GM12875 (cell line): Measurements from ENCODE around the gene ARHGEF26.

Experiments
- H3K4me3 ChIP-seq: one replicate; pipeline ENCODE4 v1.5.1; 2011; ENCODE audit warnings: low read depth, low read length, control low read depth
- TF ChIP-seq, protein P1 (sequence below): IDR thresholded peaks from 2 replicates; pipeline ENCODE4 v1.5.1; 2011; ENCODE audit warnings: low read depth, mild to moderate bottlenecking, control low read depth, inconsistent platforms, low read length, moderate library complexity, borderline replicate concordance; ENCODE audit not compliant: insufficient read depth

The ARHGEF26 gene

DNA sequence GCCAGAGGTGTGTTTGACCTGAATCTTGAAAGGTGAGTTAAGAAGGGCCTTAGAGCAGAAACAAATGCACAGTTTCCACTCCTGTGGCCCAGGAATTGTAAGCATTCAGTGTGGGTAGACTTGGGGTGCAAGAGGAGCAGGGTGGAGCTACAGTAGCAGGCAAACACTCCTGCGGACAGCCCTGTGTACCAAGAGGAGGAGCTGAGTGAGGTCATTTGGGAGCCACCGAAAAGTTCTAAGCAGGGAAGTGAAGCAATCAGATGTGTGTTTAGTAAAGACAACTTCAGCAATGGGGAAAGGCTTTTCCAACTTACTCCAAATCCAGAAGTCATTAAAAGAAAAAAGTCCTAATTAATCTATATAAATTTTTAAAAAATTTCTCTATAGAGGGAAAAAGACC lies 99.3 kb downstream of the ARHGEF26 start:
- no peak overlapping the region for H3K4me3 ChIP-seq
- TF ChIP-seq, protein P1, sequence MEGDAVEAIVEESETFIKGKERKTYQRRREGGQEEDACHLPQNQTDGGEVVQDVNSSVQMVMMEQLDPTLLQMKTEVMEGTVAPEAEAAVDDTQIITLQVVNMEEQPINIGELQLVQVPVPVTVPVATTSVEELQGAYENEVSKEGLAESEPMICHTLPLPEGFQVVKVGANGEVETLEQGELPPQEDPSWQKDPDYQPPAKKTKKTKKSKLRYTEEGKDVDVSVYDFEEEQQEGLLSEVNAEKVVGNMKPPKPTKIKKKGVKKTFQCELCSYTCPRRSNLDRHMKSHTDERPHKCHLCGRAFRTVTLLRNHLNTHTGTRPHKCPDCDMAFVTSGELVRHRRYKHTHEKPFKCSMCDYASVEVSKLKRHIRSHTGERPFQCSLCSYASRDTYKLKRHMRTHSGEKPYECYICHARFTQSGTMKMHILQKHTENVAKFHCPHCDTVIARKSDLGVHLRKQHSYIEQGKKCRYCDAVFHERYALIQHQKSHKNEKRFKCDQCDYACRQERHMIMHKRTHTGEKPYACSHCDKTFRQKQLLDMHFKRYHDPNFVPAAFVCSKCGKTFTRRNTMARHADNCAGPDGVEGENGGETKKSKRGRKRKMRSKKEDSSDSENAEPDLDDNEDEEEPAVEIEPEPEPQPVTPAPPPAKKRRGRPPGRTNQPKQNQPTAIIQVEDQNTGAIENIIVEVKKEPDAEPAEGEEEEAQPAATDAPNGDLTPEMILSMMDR: no peak

GRCh38 chr3:154223519-154223918 lies 102.3 kb downstream of the ARHGEF26 start:
- TF ChIP-seq, protein P1: no peak
- no peak overlapping the region for H3K4me3 ChIP-seq

GRCh38 chr3:154224366-154224765 lies 103.2 kb downstream of the ARHGEF26 start:
- H3K4me3 ChIP-seq: no peak overlapping the region
- TF ChIP-seq, protein P1: no peak

GRCh38 chr3:154224866-154225265 lies 103.7 kb downstream of the ARHGEF26 start:
- TF ChIP-seq, protein P1: no peak
- H3K4me3 ChIP-seq: no peak overlapping the region

DNA sequence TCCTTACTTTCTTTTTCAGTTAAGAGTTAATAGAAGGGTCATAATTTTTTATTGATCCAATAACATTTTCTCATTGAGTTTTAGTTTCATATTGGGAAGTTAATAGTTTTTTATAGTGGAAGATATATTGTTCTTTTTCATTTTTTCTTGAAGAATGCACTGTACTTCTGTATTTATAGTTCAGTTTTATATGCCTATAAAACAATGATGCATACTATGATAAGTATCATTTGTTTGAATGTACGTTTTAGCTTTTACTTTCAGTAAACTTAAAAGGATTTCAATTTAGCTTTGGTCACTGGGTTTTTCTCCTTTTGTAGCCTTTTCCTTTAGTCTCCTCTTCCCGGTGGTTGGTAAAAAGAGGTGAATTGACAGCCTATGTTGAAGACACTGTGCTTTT lies 104.3 kb downstream of the ARHGEF26 start:
- TF ChIP-seq, protein P1: no peak
- H3K4me3 ChIP-seq: no peak overlapping the region

- no peak overlapping the region for H3K4me3 ChIP-seq
- TF ChIP-seq, protein P1: no peak
These were observed 106.3 kb downstream of the ARHGEF26 start for GRCh38 chr3:154227531-154227930.

- TF ChIP-seq, protein P1: no peak
- H3K4me3 ChIP-seq: no peak overlapping the region
These were observed 107.5 kb downstream of the ARHGEF26 start for GRCh38 chr3:154228561-154229216.
